ENCODE results near the gene LMBR1L.
"Not testable (repeated sequence)": the region's sequence is repeated elsewhere in the genome, so short reads cannot be mapped to it uniquely, and the experiment has no call there.

Gene LMBR1L

GRCh38 chr12:49088150-49088931, 22.3 kb downstream of the LMBR1L start:
- peak; percentile 56 for DNase-seq (ENCODE audit: low read depth)

GRCh38 chr12:49086116-49086515, 24.5 kb downstream of the LMBR1L start:
- no peak for DNase-seq (ENCODE audit: low read depth)

- DNase-seq (ENCODE audit: low read depth), result no peak
Observed at GRCh38 chr12:49084438-49084837, 26.2 kb downstream of the LMBR1L start.

DNA sequence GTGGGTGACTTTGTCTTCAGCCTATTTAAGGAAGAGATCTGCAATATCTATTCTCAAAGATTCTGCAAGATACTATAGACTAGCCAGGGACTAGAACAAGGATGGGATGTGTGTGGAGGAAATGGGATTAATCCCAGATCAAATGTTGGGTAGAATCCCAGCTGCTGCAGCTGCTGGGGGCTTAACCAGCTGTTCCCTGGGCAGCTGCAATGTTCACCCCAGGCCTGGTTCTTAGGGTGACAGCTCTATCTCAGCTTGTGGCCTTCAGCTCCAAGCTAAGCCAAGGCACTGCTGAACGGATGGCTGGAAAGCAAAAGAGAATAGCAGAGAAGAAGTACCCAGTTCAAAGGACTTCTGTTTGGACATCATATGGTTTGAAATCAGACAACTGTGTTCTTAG, 30.9 kb downstream of the LMBR1L start:
- DNase-seq (ENCODE audit: low read depth), result no peak

GRCh38 chr12:49070971-49071370, 39.7 kb downstream of the LMBR1L start:
- DNase-seq (ENCODE audit: low read depth), result no peak

DNA sequence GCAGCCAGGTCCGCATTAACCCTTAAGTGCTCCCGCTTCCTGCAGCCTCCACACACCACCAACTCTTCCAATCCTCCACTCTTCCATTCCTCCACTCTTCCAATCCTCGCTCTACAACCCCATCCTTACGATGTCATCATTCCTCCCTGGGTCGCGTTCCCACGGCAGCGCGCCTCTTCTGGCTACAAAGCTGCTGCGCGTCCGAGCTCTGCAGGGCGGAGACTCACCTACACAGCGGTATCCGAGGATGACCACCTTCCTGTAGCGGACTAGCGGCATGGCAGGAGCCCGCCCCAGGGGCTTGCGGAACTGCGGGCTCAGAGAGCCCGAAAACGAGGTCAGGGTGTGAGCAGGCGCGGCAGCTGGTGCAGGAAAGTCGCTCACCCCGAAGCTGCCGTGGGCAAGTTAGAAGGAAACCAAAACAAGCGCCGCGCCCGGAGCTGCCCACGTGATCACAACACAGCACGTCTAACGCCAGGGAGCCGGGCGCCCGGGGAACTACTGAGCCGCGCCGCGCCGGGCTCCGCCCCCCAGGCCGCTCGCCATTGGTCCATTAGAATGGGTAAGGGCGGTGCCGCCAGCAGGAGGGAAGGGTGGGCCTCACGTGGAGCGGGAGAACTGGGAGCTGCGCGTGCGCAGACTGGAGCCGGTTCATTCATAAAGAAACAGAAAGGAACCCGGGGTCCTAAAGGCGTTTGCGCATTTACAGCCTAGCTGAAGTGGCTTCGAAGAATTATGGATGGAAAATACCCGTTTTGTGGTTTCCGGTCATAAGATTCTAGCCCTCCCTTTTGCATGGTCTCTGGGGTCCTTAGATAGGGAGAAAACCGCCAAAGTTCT, 40.9 kb downstream of the LMBR1L start, which contains the start of gene RHEBL1:
Gene RHEBL1 (minus strand): TSS at position 473 of the 840 bp plus-strand sequence. CDS start 194 bp downstream, at position 279.
- DNase-seq (ENCODE audit: low read depth), result peak; percentile 99

DNA sequence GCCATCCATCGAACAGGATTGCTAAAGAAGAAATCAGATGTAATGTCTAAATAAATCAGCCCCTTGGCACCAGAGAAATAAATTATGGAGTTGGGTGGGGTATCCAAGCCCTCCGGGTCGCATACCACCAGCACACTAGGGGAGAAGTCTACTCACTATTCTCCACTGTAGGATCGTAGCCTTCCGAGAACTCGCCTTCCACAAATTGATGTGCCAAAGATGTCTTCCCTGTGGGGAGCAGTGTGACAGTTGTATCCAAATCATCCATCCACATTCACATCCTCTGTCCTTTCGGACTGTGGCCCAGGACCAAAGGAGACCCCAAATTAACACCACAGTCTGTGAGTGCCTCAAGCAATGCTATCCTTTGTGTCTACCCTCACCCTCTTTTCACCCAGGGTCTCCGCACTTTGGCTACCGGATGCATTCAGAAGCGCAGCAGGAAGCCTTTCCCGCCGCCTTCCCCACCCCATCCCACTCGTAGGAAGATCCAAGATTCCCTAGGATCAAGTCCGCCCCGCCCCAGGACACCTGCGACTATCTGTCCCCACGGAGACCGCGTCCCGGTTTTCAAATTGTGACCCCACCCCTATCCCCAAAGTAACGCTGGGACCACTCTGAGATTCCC, 41.7 kb downstream of the LMBR1L start:
- no peak for DNase-seq (ENCODE audit: low read depth)

- DNase-seq (ENCODE audit: low read depth), result no peak
Observed at GRCh38 chr12:49066120-49066519, 44.5 kb downstream of the LMBR1L start.

DNA sequence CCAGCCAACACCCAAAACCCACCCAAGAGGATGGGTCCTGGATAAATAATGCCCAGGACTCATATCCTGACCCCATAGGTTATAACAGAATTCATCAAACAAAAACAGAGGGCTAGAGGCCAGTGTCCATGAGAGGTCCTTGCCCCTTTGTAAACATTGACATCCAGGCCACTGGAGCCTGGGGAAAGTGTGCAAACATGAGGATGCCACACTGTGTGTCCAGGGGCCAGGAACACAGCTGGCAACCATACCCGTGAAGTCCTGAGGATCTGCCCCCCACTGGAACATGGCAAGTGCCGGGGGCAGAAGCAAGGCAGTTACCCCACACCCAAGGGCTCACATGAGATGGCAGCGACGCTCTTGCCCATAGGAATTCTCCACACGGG, 45.9 kb downstream of the LMBR1L start:
- no peak for DNase-seq (ENCODE audit: low read depth)

DNA sequence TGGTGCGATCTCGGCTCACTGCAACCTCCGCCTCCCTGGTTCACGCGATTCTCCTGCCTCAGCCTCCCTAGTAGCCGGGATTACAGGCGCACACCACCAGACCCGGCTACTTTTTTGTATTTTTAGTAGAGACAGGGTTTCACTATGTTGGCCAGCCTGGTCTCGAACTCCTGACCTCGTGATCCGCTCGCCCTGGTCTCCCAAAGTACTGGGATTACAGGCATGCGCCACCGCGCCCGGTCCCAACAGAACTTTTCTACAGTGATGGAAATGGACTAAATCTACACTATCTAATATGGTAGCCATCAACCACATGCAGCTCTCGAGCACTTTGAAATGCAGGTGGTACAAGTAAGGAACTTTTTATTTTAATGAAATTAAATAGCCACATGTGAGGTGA, 48.7 kb downstream of the LMBR1L start:
- not testable (repeated sequence) for DNase-seq (ENCODE audit: low read depth)

DNA sequence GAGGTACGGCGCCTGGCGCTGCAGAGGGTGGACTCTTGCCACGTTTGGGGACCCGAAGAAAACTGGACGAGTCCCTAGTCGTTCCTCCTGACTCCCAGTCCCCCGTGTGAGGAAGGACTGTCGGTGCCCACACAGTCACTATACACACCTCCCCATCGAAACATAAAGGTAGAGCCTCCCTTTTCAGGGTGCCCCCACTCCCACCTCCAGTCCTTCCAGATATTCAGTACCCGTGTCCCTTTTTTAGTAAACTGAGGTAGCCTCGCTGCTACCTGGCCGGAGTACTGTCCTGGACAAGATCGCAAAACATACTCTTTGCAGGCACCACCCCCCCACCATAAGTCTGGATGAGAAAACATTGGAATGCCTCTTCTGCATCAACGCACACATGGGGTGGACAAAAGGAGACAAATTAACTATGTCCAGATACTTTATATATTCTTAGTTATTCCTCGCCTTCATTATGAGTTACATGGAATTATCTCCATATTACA, 49.4 kb downstream of the LMBR1L start:
- no peak for DNase-seq (ENCODE audit: low read depth)

DNA sequence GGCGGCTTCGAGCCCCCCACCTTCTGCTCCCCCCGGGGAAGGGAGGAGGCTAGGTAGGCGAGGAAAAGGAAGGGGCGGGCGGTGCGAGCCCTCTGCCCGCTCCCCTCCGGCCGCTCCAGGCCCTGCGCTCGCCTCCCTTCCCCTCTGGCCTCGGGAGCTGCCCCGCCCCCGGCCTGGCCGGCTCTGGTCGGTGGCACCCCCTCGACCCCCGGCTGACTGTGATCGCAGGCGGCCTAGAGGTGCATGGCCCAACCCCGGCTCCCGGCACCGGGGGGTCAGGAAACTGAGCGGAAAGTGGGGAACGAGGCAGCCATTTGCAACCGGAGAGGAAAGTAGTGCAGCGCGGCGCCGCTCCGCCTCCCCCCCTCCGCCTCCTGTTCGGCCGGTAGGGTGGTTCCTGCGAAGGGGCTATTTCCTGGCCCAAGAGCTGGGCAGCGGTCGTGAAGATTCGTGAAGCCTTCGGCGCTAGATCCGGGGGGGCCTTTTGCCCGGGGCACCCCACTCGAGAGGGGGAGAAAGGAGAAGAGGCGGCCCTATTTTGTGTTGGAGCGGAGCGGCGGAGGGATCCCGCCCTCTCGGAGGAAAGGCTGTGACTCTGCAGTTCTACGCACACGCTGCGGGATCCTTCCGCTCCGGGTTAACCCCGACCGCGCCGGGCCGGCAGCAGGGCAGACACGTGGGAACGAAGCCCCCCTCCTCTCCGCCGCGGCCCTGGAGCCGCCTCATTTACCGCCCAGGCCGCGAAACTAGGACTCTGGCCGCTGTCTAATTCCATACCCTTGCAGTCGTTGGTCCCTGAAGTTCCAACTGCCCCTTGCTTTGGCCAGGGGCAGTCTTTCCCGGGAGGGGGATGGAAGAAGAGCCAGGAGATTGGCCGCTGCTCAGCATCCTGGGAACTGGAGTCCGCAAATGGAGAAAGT, 50.1 kb downstream of the LMBR1L start, which contains the start of gene KMT2D:
Gene KMT2D (minus strand): TSS at position 558 of the 920 bp plus-strand sequence. CDS start 5,470 bp downstream, outside the sequence.
- DNase-seq (ENCODE audit: low read depth), result peak; percentile 86

DNA sequence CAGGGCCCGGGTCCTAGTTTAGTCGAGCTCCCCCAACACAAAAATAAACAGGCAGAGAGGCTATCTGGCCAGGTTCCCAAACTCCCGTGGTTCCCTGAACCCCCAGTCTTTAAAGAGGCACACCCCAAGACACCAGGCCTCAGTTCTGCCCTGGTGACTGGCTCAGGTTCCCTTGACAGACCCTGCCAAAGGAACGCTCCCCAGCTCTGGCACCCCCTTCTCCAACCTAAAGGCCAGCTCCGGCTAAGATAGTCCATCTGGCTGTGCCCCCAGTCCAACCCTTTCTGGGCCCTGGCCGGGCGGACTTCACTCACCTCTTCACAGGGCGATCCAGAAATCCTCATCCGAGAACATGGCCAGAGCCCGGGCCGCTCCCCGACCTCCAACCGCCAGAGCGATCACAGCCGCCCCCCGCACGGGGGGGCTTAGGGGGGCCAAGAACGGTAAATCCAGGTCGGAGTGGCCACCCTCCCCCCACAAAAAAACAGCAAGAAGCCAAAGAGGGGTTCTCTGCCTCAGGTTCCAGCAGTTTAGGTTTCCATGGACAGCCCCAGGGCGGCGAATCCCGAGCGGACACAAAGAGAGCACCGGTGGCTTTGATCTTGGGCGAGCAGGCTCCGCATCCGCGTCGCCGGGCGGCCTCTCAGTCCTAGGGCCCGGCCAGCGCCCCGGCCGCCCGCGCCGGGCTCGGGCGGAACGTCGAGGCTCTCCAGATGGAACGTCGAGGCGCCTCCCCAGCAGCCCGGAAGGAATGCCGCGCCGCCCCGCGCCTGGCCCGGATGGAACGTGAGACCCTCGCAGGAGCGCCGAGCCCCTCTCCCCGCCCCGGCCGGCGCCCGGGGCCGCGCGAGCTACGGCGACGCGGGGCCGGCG, 51.1 kb downstream of the LMBR1L start:
- DNase-seq (ENCODE audit: low read depth), result peak; percentile 15

GRCh38 chr12:49059045-49059298, 51.7 kb downstream of the LMBR1L start:
- DNase-seq (ENCODE audit: low read depth), result no peak

DNA sequence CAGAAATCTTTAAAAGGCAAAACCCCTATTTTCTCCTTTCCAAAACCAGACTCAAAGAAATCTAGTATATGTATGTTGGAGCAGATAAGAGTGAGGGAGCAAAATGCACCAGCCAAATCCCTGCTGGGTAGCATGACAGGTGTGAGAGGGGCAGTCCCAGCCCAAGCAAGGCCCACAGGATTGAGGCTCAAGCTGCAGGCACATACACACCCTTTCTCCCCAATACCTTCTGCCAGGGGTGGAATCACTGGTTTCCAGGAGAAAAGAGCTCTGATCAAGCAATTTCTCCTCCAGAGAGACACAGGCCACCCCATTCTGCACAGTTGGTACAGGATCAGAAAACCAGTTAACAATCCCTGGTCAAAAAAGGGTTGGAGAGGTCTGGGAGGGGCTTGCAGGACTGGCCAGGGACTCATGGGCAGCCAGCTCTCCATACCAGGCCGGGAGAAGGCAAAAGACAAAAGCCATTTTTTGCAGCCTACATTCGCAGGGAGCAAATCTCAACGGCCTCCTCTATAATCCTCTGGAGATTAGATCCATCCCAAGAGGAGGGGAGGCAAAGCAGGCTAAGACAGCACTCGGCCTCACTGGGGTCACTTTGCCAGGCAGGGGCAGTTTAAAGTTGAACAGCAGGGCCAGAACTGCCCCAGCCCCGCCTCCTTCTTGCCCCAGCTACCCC, 52.1 kb downstream of the LMBR1L start:
- DNase-seq (ENCODE audit: low read depth), result no peak

- DNase-seq (ENCODE audit: low read depth), result no peak
Observed at GRCh38 chr12:49057888-49058287, 52.8 kb downstream of the LMBR1L start.

- DNase-seq (ENCODE audit: low read depth), result peak; percentile 27
Observed at GRCh38 chr12:49055978-49056754, 54.5 kb downstream of the LMBR1L start.

DNA sequence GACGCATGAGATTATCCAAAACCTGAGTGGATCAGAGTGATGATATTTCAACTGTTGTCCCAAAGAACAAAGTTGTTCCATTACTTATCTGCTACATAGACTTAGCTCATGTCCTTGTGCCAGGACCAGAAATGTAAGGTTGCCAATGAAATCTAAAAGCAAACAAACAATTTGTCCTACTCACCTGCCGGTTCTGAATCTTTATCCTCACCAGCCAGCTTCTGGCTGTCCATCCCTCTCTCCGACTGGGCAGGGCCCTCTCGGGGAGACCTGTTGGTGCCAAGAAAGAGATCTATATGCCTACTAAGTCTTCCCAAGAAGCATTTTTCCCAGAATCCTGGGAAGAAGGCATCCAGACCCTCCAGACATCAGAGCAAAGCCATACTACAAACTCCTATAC, 55.6 kb downstream of the LMBR1L start:
- no peak for DNase-seq (ENCODE audit: low read depth)

DNA sequence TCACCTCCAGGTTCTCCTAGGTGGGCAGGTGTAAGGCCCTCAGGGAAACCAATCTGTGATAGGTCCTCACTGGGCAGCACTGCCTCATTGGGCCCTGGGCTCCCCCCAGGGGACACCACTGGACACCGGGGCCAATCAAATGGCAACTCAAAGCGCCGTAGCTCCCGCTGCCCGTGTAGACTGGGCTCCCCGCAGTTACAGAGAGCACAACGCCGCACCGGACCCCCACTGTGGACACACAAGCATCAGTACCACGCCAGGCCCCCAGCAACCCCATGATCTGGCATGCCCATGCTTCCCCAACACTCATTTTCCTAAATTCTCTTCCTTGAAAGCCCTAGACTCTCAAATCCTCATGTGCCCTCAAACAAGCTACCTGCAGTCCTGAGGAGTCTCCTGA, 56.1 kb downstream of the LMBR1L start:
- DNase-seq (ENCODE audit: low read depth), result no peak

Measured in activated T-cell treated with anti-CD3 and anti-CD28 coated beads for 48 hours (primary cell).